IMR-90 (cell line): ENCODE results near the gene INTS6L. TPM values are rescaled to one million over a fixed set of nuclear protein-coding genes. Genes with fewer than 3 reads are reported as not detected.

Experiments
- ATAC-seq: fragments of 200-7000 bp; cut with Tn5 transposase; 2 replicates; pipeline ENCODE4 v1.9.1; 2020; ENCODE audit warnings: low read depth, mild to moderate bottlenecking, moderate library complexity
- BruUV-seq: library from RNA; stranded (reverse); fragments of 400-500 nt; replicated peaks from 2 replicates; lab custom pipeline; 2021; lab: Mats Ljungman, UMichigan
- CTCF ChIA-PET: fragments of 300-600 bp; formaldehyde crosslinking; extraction: SDS; loops from one replicate; lab custom pipeline; 2021; ENCODE audit warnings: antibody characterized with exemption; lab: Yijun Ruan, JAX
- POLR2A ChIA-PET: fragments of 300-600 bp; sonication (Branson Sonifier 250); formaldehyde crosslinking; loops from one replicate; lab custom pipeline; 2022; ENCODE audit warnings: antibody characterized with exemption; ENCODE audit not compliant: unreplicated experiment; lab: Charles Lee
- DNase-seq: peaks from one replicate; pipeline ENCODE4 v3.0.0; 2013
- H2AFZ ChIP-seq: replicated peaks from 2 replicates; pipeline ENCODE3; 2013; ENCODE audit warnings: low read length, mild to moderate bottlenecking; ENCODE audit not compliant: poor library complexity
- H2AK5ac ChIP-seq: 2 replicates; pipeline ENCODE4 v1.6.1; 2013; ENCODE audit warnings: low read depth, low read length, inconsistent platforms
- H2AK9ac ChIP-seq: replicated peaks from 2 replicates; pipeline ENCODE3; 2013; ENCODE audit warnings: mild to moderate bottlenecking, low read depth, low read length, moderate library complexity; ENCODE audit not compliant: poor library complexity
- H2BK120ac ChIP-seq: 2 replicates; pipeline ENCODE4 v1.6.1; 2013; ENCODE audit warnings: low read depth, low read length, inconsistent platforms
- H2BK15ac ChIP-seq: 3 replicates; pipeline ENCODE4 v1.6.1; 2013; ENCODE audit warnings: low read depth, low read length, inconsistent platforms
- H2BK20ac ChIP-seq: 2 replicates; pipeline ENCODE4 v1.6.1; 2013; ENCODE audit warnings: low read depth, mild to moderate bottlenecking, inconsistent platforms, low read length, moderate library complexity
- H2BK5ac ChIP-seq: 2 replicates; pipeline ENCODE4 v1.6.1; 2013; ENCODE audit warnings: mild to moderate bottlenecking, low read depth, low read length, inconsistent platforms; ENCODE audit not compliant: poor library complexity, severe bottlenecking
- H3K14ac ChIP-seq: replicated peaks from 2 replicates; pipeline ENCODE4 v1.6.1; 2013; ENCODE audit warnings: low read depth, low read length, inconsistent platforms
- H3K18ac ChIP-seq: 2 replicates; pipeline ENCODE4 v1.6.1; 2013; ENCODE audit warnings: low read depth, low read length, control low read depth
- H3K23ac ChIP-seq: 2 replicates; pipeline ENCODE4 v1.6.1; 2013; ENCODE audit warnings: low read depth, low read length, inconsistent platforms
- H3K27ac ChIP-seq: 2 replicates; pipeline ENCODE4 v1.5.1; 2013; ENCODE audit warnings: mild to moderate bottlenecking, control low read depth, low read length; ENCODE audit not compliant: insufficient read depth
- H3K27me3 ChIP-seq: 2 replicates; pipeline ENCODE4 v1.6.1; 2013; ENCODE audit warnings: low read length; ENCODE audit not compliant: control insufficient read depth, insufficient read depth
- H3K36me3 ChIP-seq: 2 replicates; pipeline ENCODE4 v1.6.1; 2013; ENCODE audit warnings: low read length, mixed read lengths; ENCODE audit not compliant: control insufficient read depth, insufficient read depth
- H3K4ac ChIP-seq: 2 replicates; pipeline ENCODE4 v1.6.1; 2013; ENCODE audit warnings: low read depth, low read length, inconsistent platforms
- H3K4me1 ChIP-seq: 2 replicates; pipeline ENCODE4 v1.6.1; 2013; ENCODE audit warnings: low read length, mixed read lengths; ENCODE audit not compliant: control insufficient read depth, insufficient read depth
- H3K4me2 ChIP-seq: 2 replicates; pipeline ENCODE4 v1.6.1; 2013; ENCODE audit warnings: low read depth, mild to moderate bottlenecking, control low read depth, low read length, moderate library complexity
- H3K4me3 ChIP-seq: 2 replicates; pipeline ENCODE4 v1.5.1; 2013; ENCODE audit warnings: low read depth, mild to moderate bottlenecking, control low read depth, low read length, moderate library complexity; ENCODE audit not compliant: insufficient read depth
- H3K56ac ChIP-seq: 2 replicates; pipeline ENCODE4 v1.6.1; 2013; ENCODE audit warnings: low read length, inconsistent platforms; ENCODE audit not compliant: insufficient read depth; ENCODE audit errors: extremely low read depth
- H3K79me1 ChIP-seq, 2 experiments: 2 replicates each; pipeline ENCODE4 v1.6.1; 2013; ENCODE audit warnings: low read length in 2 of 2, inconsistent platforms in 1 of 2, low read depth in 1 of 2
- H3K9ac ChIP-seq: 2 replicates; pipeline ENCODE4 v1.6.1; 2013; ENCODE audit warnings: low read depth, low read length, control low read depth
- H3K9me1 ChIP-seq: 2 replicates; pipeline ENCODE4 v1.6.1; 2013; ENCODE audit warnings: low read length, inconsistent platforms; ENCODE audit not compliant: insufficient read depth
- H3K9me3 ChIP-seq: 2 replicates; pipeline ENCODE4 v1.6.1; 2013; ENCODE audit warnings: low read length; ENCODE audit not compliant: control insufficient read depth, insufficient read depth
- H4K20me1 ChIP-seq: 2 replicates; pipeline ENCODE4 v1.6.1; 2013; ENCODE audit warnings: low read length, inconsistent platforms; ENCODE audit not compliant: insufficient read depth
- H4K5ac ChIP-seq: 2 replicates; pipeline ENCODE4 v1.6.1; 2013; ENCODE audit warnings: mild to moderate bottlenecking, low read depth, low read length, control low read depth
- H4K8ac ChIP-seq, 2 experiments: 2 replicates each; pipeline ENCODE4 v1.6.1; 2013; ENCODE audit warnings: low read depth in 2 of 2, low read length in 2 of 2, control low read depth in 1 of 2, inconsistent platforms in 1 of 2
- H4K91ac ChIP-seq: 2 replicates; pipeline ENCODE4 v1.6.1; 2013; ENCODE audit warnings: low read depth, low read length, inconsistent platforms; ENCODE audit not compliant: insufficient read depth
- BHLHE40 ChIP-seq: fragments of 150-350 bp; IDR thresholded peaks from 2 replicates; pipeline ENCODE4 v1.6.1; 2016; ENCODE audit warnings: mild to moderate bottlenecking, low read depth, low read length
- CEBPB ChIP-seq: IDR thresholded peaks from 2 replicates; pipeline ENCODE4 v1.6.1; 2012; ENCODE audit warnings: low read depth, low read length, improper control_type of control experiment
- CHD1 ChIP-seq: IDR thresholded peaks from 2 replicates; pipeline ENCODE4 v1.6.1; 2012; ENCODE audit warnings: low read depth, low read length, improper control_type of control experiment
- CTCF ChIP-seq: conservative IDR thresholded peaks from 2 replicates; pipeline ENCODE4 v1.5.1; 2012; ENCODE audit warnings: mild to moderate bottlenecking, low read depth, low read length, improper control_type of control experiment
- FOS ChIP-seq: fragments of 150-350 bp; IDR thresholded peaks from 2 replicates; pipeline ENCODE4 v1.6.1; 2016; ENCODE audit warnings: low read depth, low read length
- MAFK ChIP-seq: IDR thresholded peaks from 2 replicates; pipeline ENCODE4 v1.6.1; 2012; ENCODE audit warnings: low read depth, low read length, improper control_type of control experiment
- MAZ ChIP-seq: IDR thresholded peaks from 2 replicates; pipeline ENCODE4 v1.6.1; 2012; ENCODE audit warnings: low read depth, mild to moderate bottlenecking, low read length, improper control_type of control experiment, moderate library complexity, borderline replicate concordance
- MXI1 ChIP-seq: IDR thresholded peaks from 2 replicates; pipeline ENCODE4 v1.6.1; 2012; ENCODE audit warnings: low read depth, mild to moderate bottlenecking, low read length, moderate library complexity, borderline replicate concordance
- NFE2L2 ChIP-seq: fragments of 150-350 bp; IDR thresholded peaks from 2 replicates; pipeline ENCODE4 v1.6.1; 2016; ENCODE audit warnings: low read depth, mild to moderate bottlenecking, low read length
- POLR2A ChIP-seq: IDR thresholded peaks from 2 replicates; pipeline ENCODE4 v1.6.1; 2012; ENCODE audit warnings: mild to moderate bottlenecking, low read depth, low read length
- RAD21 ChIP-seq: IDR thresholded peaks from 2 replicates; pipeline ENCODE4 v1.6.1; 2012; ENCODE audit warnings: low read length, improper control_type of control experiment
- RCOR1 ChIP-seq: IDR thresholded peaks from 2 replicates; pipeline ENCODE4 v1.6.1; 2012; ENCODE audit warnings: mild to moderate bottlenecking, low read length, improper control_type of control experiment; ENCODE audit not compliant: insufficient replicate concordance
- RFX5 ChIP-seq: IDR thresholded peaks from 2 replicates; pipeline ENCODE4 v1.8.0; 2012; ENCODE audit warnings: low read depth, mild to moderate bottlenecking, low read length, moderate library complexity
- SMC3 ChIP-seq: fragments of 150-350 bp; IDR thresholded peaks from 2 replicates; pipeline ENCODE4 v1.6.1; 2016; ENCODE audit warnings: low read depth, mild to moderate bottlenecking, antibody characterized with exemption, low read length, moderate library complexity
- WGBS, 2 experiments: methylation state at CpG; one replicate each; pipeline versions ENCODE4 v1.1.5 to v1.1.7; 2013; ENCODE audit warnings: missing lambda C conversion rate in 2 of 2; ENCODE audit not compliant: insufficient read length in 1 of 2; ENCODE audit errors: extremely low coverage in 2 of 2; 5-methylcytosine and 5-hydroxymethylcytosine counted together
- dilution Hi-C: fragments of 300-500 bp; cut with HindIII; formaldehyde crosslinking; loops from one replicate; pipeline ENCODE4 v1.14.3; 2018; ENCODE audit warnings: low sequenced_read_pairs; ENCODE audit not compliant: unreplicated experiment
- in situ Hi-C: fragments of 300-500 bp; cut with MboI; formaldehyde crosslinking; loops from 3 replicates; pipeline ENCODE4 v1.14.3; 2019; ENCODE audit warnings: low sequenced_read_pairs, inconsistent platforms, mixed read lengths
- intact Hi-C: fragments of 100-400 bp; cut with micrococcal nuclease; formaldehyde crosslinking; loops from 2 replicates; pipeline ENCODE4 v1.10.0; 2022
- polyA plus RNA-seq, 3 experiments: library from polyadenylated mRNA; depleted of rRNA; stranded (reverse); fragments of >200 nt; gene quantifications; 2 replicates each; pipeline ENCODE4 v1.2.3, GENCODE V29; 2012; ENCODE audit warnings: low replicate concordance in 1 of 3
- total RNA-seq: library from RNA; depleted of rRNA; stranded (reverse); fragments of >200 nt; gene quantifications from 2 replicates; pipeline ENCODE4 v1.2.3, GENCODE V29; 2012
- TF ChIP-seq, protein P1 (sequence below): fragments of 150-350 bp; IDR thresholded peaks from 2 replicates; pipeline ENCODE4 v1.6.1; 2017; ENCODE audit warnings: mild to moderate bottlenecking, antibody characterized with exemption, low read length, low read depth
- TF ChIP-seq, protein P2 (sequence below): fragments of 150-350 bp; IDR thresholded peaks from 2 replicates; pipeline ENCODE4 v1.6.1; 2016; ENCODE audit warnings: low read depth, mild to moderate bottlenecking, low read length, moderate library complexity, borderline replicate concordance

Gene INTS6L
- total and polyA plus RNA-seq, 2 of the 4 experiments (the other 2 are of a cell fraction), result 2.7 to 5.1 TPM

DNA sequence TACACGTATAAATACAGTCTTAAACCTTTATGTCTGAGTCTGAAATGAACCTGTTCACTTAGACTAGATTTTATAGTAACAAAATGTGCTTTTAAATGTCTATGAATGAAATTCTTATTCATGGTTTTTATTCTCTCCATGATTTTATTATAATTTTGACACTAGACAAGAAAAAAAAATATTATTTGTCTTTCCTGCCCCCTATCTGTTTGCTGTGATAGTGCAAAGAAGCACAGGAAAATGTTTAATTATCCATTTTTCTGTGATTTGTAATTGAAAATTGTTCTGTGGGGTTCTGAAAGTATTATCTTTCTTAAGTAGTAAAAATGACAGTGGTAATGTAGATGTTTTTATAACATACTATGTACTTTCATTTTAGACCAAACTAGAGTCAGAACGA lies 52.0 kb downstream of the INTS6L start:
- H2AK9ac ChIP-seq, result no peak overlapping the region
- H3K4ac ChIP-seq, result no peak overlapping the region
- H3K27me3 ChIP-seq, result no peaks in the 10 kb centered on the region
- no peak overlapping the region for H2AK5ac ChIP-seq
- H3K4me1 ChIP-seq, result no peaks in the 10 kb centered on the region
- no peaks in the 10 kb centered on the region for H3K79me1 ChIP-seq
- no peak overlapping the region for H2BK15ac ChIP-seq
- H4K8ac ChIP-seq, result no peak overlapping the region
- intact Hi-C loops (loop anchor here (1.0 kb wide), 1 partner anchor 88 kb away; no protein-coding TSS in a partner anchor), dilution Hi-C loops (no loop called here), in situ Hi-C loops (no loop called here)
- ATAC-seq (no peak), DNase-seq (peak; percentile 1)
- H2BK120ac ChIP-seq, result no peak overlapping the region
- H4K20me1 ChIP-seq, result no peaks in the 10 kb centered on the region
- WGBS, 2 experiments, result no CpG with 5 or more reads among the region's 2 CpGs
- no peak overlapping the region for H3K56ac ChIP-seq
- no peak overlapping the region for H3K4me3 ChIP-seq
- TF ChIP-seq BHLHE40, result no peak
- TF ChIP-seq CTCF, result peak; percentile 54
- TF ChIP-seq, protein P1, sequence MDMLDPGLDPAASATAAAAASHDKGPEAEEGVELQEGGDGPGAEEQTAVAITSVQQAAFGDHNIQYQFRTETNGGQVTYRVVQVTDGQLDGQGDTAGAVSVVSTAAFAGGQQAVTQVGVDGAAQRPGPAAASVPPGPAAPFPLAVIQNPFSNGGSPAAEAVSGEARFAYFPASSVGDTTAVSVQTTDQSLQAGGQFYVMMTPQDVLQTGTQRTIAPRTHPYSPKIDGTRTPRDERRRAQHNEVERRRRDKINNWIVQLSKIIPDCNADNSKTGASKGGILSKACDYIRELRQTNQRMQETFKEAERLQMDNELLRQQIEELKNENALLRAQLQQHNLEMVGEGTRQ, result no peak
- TF ChIP-seq RFX5, result no peak
- no peak for TF ChIP-seq CHD1
- no peak for TF ChIP-seq CEBPB
- TF ChIP-seq MAZ, result no peak
- TF ChIP-seq FOS, result no peak
- TF ChIP-seq MAFK, result no peak
- no peak for TF ChIP-seq NFE2L2
- peak; percentile 19; the same call in 1 of the 2 replicates for TF ChIP-seq SMC3
- no peak for TF ChIP-seq RCOR1
- TF ChIP-seq MXI1, result no peak
- peak; percentile 35 for TF ChIP-seq RAD21
- no peak for TF ChIP-seq POLR2A
- TF ChIP-seq, protein P2, sequence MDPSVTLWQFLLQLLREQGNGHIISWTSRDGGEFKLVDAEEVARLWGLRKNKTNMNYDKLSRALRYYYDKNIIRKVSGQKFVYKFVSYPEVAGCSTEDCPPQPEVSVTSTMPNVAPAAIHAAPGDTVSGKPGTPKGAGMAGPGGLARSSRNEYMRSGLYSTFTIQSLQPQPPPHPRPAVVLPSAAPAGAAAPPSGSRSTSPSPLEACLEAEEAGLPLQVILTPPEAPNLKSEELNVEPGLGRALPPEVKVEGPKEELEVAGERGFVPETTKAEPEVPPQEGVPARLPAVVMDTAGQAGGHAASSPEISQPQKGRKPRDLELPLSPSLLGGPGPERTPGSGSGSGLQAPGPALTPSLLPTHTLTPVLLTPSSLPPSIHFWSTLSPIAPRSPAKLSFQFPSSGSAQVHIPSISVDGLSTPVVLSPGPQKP, result no peak
- H3K9me3 ChIP-seq, result no peaks in the 10 kb centered on the region
- H3K18ac ChIP-seq, result no peak overlapping the region
- peaks cover 2% of the 10 kb centered on the region; the same call in 1 of the 2 replicates for H3K36me3 ChIP-seq
- no peak overlapping the region for H3K9ac ChIP-seq
- no peak overlapping the region for H4K91ac ChIP-seq
- CTCF ChIA-PET, result no interaction called here
- no peak overlapping the region for H2BK20ac ChIP-seq
- H2BK5ac ChIP-seq, result no peak overlapping the region
- H3K23ac ChIP-seq, result no peak overlapping the region
- BruUV-seq, result no TSS peak
- H3K27ac ChIP-seq, result no peak overlapping the region
- POLR2A ChIA-PET, result no interaction called here
- H4K5ac ChIP-seq, result no peak overlapping the region
- H3K4me2 ChIP-seq, result no peak overlapping the region
- no peak overlapping the region for H3K14ac ChIP-seq
- H2AFZ ChIP-seq, result no peak overlapping the region
- no peaks in the 10 kb centered on the region for H3K9me1 ChIP-seq
